H9 (cell line): ENCODE results near the gene C19orf47. TPM values are rescaled to one million over a fixed set of nuclear protein-coding genes. Genes with fewer than 3 reads are reported as not detected.

Source experiments
- DNase-seq: peaks from one replicate; pipeline ENCODE4 v3.0.0-alpha.2; 2017
- H2AFZ ChIP-seq: one replicate; pipeline ENCODE4 v1.6.1; 2013; ENCODE audit warnings: mild to moderate bottlenecking, low read length, control low read depth, moderate library complexity
- H2AK5ac ChIP-seq: 2 replicates; pipeline ENCODE4 v1.6.1; 2013; ENCODE audit warnings: low read length, control low read depth, mixed read lengths; ENCODE audit not compliant: insufficient read length
- H2BK120ac ChIP-seq: one replicate; pipeline ENCODE4 v1.6.1; 2013; ENCODE audit warnings: low read depth, mild to moderate bottlenecking, low read length, control low read depth, inconsistent platforms; ENCODE audit not compliant: poor library complexity, severe bottlenecking
- H2BK12ac ChIP-seq: 2 replicates; pipeline ENCODE4 v1.6.1; 2013; ENCODE audit warnings: low read length, control low read depth, mixed read lengths, low read depth; ENCODE audit not compliant: insufficient read length
- H2BK15ac ChIP-seq: 2 replicates; pipeline ENCODE4 v1.6.1; 2013; ENCODE audit warnings: low read depth, low read length, control low read depth
- H2BK20ac ChIP-seq: one replicate; pipeline ENCODE4 v1.6.1; 2013; ENCODE audit warnings: low read depth, mild to moderate bottlenecking, low read length, control low read depth, inconsistent platforms; ENCODE audit not compliant: poor library complexity, severe bottlenecking
- H2BK5ac ChIP-seq: 2 replicates; pipeline ENCODE4 v1.6.1; 2013; ENCODE audit warnings: low read length, control low read depth, mixed read lengths; ENCODE audit not compliant: insufficient read length
- H3K14ac ChIP-seq: 2 replicates; pipeline ENCODE4 v1.6.1; 2013; ENCODE audit warnings: low read length, control low read depth; ENCODE audit not compliant: insufficient read depth
- H3K18ac ChIP-seq: 2 replicates; pipeline ENCODE4 v1.6.1; 2013; ENCODE audit warnings: low read depth, mild to moderate bottlenecking, mixed read lengths, low read length, control low read depth; ENCODE audit not compliant: insufficient read length
- H3K23ac ChIP-seq: 2 replicates; pipeline ENCODE4 v1.6.1; 2013; ENCODE audit warnings: low read length, control low read depth, mixed read lengths, low read depth; ENCODE audit not compliant: insufficient read length
- H3K23me2 ChIP-seq: 2 replicates; pipeline ENCODE4 v1.6.1; 2013; ENCODE audit warnings: low read depth, mild to moderate bottlenecking, mixed read lengths, low read length, control low read depth; ENCODE audit not compliant: insufficient read length, poor library complexity, severe bottlenecking
- H3K27ac ChIP-seq: 2 replicates; pipeline ENCODE4 v1.5.1; 2013; ENCODE audit warnings: low read length, control low read depth, mixed read lengths, low read depth; ENCODE audit not compliant: insufficient read length
- H3K27me3 ChIP-seq: 2 replicates; pipeline ENCODE4 v1.6.1; 2013; ENCODE audit warnings: low read length, control low read depth, inconsistent platforms; ENCODE audit not compliant: insufficient read depth
- H3K4ac ChIP-seq: 2 replicates; pipeline ENCODE4 v1.6.1; 2013; ENCODE audit warnings: low read depth, mild to moderate bottlenecking, control low read depth, inconsistent platforms, low read length, moderate library complexity
- H3K4me1 ChIP-seq: 2 replicates; pipeline ENCODE4 v1.6.1; 2013; ENCODE audit warnings: low read length, control low read depth, inconsistent platforms; ENCODE audit not compliant: insufficient read depth
- H3K4me2 ChIP-seq: 2 replicates; pipeline ENCODE4 v1.6.1; 2013; ENCODE audit warnings: low read length, control low read depth, mixed read lengths; ENCODE audit not compliant: insufficient read length, insufficient read depth
- H3K56ac ChIP-seq: 2 replicates; pipeline ENCODE4 v1.6.1; 2013; ENCODE audit warnings: low read depth, mild to moderate bottlenecking, mixed read lengths, low read length, control low read depth; ENCODE audit not compliant: insufficient read length
- H3K79me1 ChIP-seq: 2 replicates; pipeline ENCODE4 v1.6.1; 2013; ENCODE audit warnings: low read depth, mild to moderate bottlenecking, moderate library complexity, low read length, control low read depth, inconsistent platforms; ENCODE audit not compliant: insufficient read depth, poor library complexity, severe bottlenecking
- H3K79me2 ChIP-seq: 2 replicates; pipeline ENCODE4 v1.6.1; 2013; ENCODE audit warnings: low read length, control low read depth, inconsistent platforms; ENCODE audit not compliant: insufficient read depth
- H3K9ac ChIP-seq: 2 replicates; pipeline ENCODE4 v1.6.1; 2013; ENCODE audit warnings: low read length, control low read depth, mixed read lengths; ENCODE audit not compliant: insufficient read length; ENCODE audit errors: extremely low read depth
- H3K9me3 ChIP-seq: one replicate; pipeline ENCODE4 v1.6.1; 2013; ENCODE audit warnings: low read depth, low read length, inconsistent platforms; ENCODE audit not compliant: control insufficient read depth
- H3T11ph ChIP-seq: one replicate; pipeline ENCODE4 v1.6.1; 2013; ENCODE audit warnings: mild to moderate bottlenecking, low read length, control low read depth, inconsistent platforms
- H4K20me1 ChIP-seq: one replicate; pipeline ENCODE4 v1.6.1; 2013; ENCODE audit not compliant: control insufficient read depth, insufficient read length, insufficient read depth
- H4K5ac ChIP-seq: 2 replicates; pipeline ENCODE4 v1.6.1; 2013; ENCODE audit warnings: low read depth, mild to moderate bottlenecking, mixed read lengths, low read length, control low read depth; ENCODE audit not compliant: insufficient read length
- H4K8ac ChIP-seq: replicated peaks from 2 replicates; pipeline ENCODE4 v1.6.1; 2013; ENCODE audit warnings: low read length, control low read depth, mixed read lengths, low read depth; ENCODE audit not compliant: insufficient read length
- H4K91ac ChIP-seq: 2 replicates; pipeline ENCODE4 v1.6.1; 2013; ENCODE audit warnings: low read depth, mild to moderate bottlenecking, moderate library complexity, mixed read lengths, low read length, control low read depth; ENCODE audit not compliant: insufficient read length
- H3K27ac Mint-ChIP-seq, 3 experiments: 2 replicates in 2 of 3; 3 replicates in 1 of 3; pipeline ENCODE4 v1.8.0; 2020 to 2021; ENCODE audit warnings: mixed read lengths in 3 of 3, mild to moderate bottlenecking in 1 of 3, moderate library complexity in 1 of 3
- H3K27me3 Mint-ChIP-seq: 2 replicates; pipeline ENCODE4 v1.8.0; 2021; ENCODE audit warnings: low read depth, mild to moderate bottlenecking, moderate library complexity, mixed read lengths
- H3K36me3 Mint-ChIP-seq, 3 experiments: 2 replicates in 2 of 3; 3 replicates in 1 of 3; pipeline ENCODE4 v1.8.0; 2020 to 2021; ENCODE audit warnings: low read depth in 3 of 3, mixed read lengths in 3 of 3; ENCODE audit not compliant: insufficient read depth in 1 of 3
- H3K4me1 Mint-ChIP-seq, 2 experiments: 2 replicates each; pipeline ENCODE4 v1.8.0; 2020; ENCODE audit warnings: mixed read lengths in 2 of 2
- H3K4me3 Mint-ChIP-seq, 2 experiments: 2 replicates in 1 of 2; 3 replicates in 1 of 2; pipeline ENCODE4 v1.8.0; 2020 to 2021; ENCODE audit warnings: mild to moderate bottlenecking in 2 of 2, mixed read lengths in 2 of 2, moderate library complexity in 1 of 2
- H3K9me3 Mint-ChIP-seq, 2 experiments: 2 replicates in 1 of 2; 3 replicates in 1 of 2; pipeline ENCODE4 v1.8.0; 2020; ENCODE audit warnings: mild to moderate bottlenecking in 2 of 2, mixed read lengths in 2 of 2, moderate library complexity in 1 of 2
- CTCF ChIP-seq: fragments of 200-600 bp; sonication (generic); conservative IDR thresholded peaks from 3 replicates; pipeline ENCODE4 v1.8.0; 2021; ENCODE audit warnings: antibody characterized with exemption, mild to moderate bottlenecking
- WGBS: extraction: QIAGEN DNeasy Blood & Tissue Kit; methylation state at CpG from one replicate; pipeline ENCODE4 v1.1.7; 2013; ENCODE audit warnings: missing lambda C conversion rate, low lambda C conversion rate, mixed read lengths; ENCODE audit not compliant: insufficient read length; ENCODE audit errors: extremely low coverage; 5-methylcytosine and 5-hydroxymethylcytosine counted together
- total RNA-seq: library from RNA; stranded (reverse); gene quantifications from 2 replicates; pipeline ENCODE4 v1.2.1, GENCODE V29; 2021

The C19orf47 gene
- total RNA-seq, 1 experiment from 2014 or later = 19.4 TPM

- Histone ChIP-seq H2BK120ac (no peak overlapping the region), H2BK5ac (no peak overlapping the region), H3K14ac (no peak overlapping the region), H3K27me3 (no peaks in the 10 kb centered on the region; the same call in 1 of the 2 replicates), H3K79me1 (no peaks in the 10 kb centered on the region), H3K4ac (no peak overlapping the region), H3K4me1 (no peaks in the 10 kb centered on the region), H3K23me2 (no peaks in the 10 kb centered on the region), H3T11ph (no peak overlapping the region), H3K23ac (no peak overlapping the region), H3K9ac (no peak overlapping the region), H2BK12ac (no peak overlapping the region), H3K18ac (no peak overlapping the region), H2AFZ (no peak overlapping the region), H3K4me2 (no peak overlapping the region), H4K20me1 (no peaks in the 10 kb centered on the region), H4K91ac (no peak overlapping the region), H4K8ac (no peak overlapping the region), H2BK15ac (no peak overlapping the region), H3K56ac (no peak overlapping the region), H3K27ac (no peak overlapping the region), H2BK20ac (no peak overlapping the region), H2AK5ac (no peak overlapping the region), H3K79me2 (no peaks in the 10 kb centered on the region), H3K9me3 (no peaks in the 10 kb centered on the region), H4K5ac (no peak overlapping the region)
- Mint-ChIP-seq H3K4me3 (no peak overlapping the region), H3K27me3 (no peaks in the 10 kb centered on the region), H3K27ac (peak overlapping the region in 1 of 3 experiments; percentile 33; a peak in 1 of 7 replicates), H3K36me3 (peaks cover 7 to 77% (median 56%) of the 10 kb centered on the region in 3 experiments; a peak in 6 of 7 replicates), H3K9me3 (no peaks in the 10 kb centered on the region; a peak in 1 of 5 replicates), H3K4me1 (peaks cover 0 to 4% of the 10 kb centered on the region in 2 experiments; a peak in 1 of 4 replicates)
- TF ChIP-seq CTCF = no peak
- no CpG with 5 or more reads among the region's 15 CpGs for WGBS
- DNase-seq = no peak
Measured at GRCh38 chr19:40322951-40323615, 25.1 kb downstream of the C19orf47 start.
